Measurements from ENCODE around the gene AP1G2.

The AP1G2 gene

DNA sequence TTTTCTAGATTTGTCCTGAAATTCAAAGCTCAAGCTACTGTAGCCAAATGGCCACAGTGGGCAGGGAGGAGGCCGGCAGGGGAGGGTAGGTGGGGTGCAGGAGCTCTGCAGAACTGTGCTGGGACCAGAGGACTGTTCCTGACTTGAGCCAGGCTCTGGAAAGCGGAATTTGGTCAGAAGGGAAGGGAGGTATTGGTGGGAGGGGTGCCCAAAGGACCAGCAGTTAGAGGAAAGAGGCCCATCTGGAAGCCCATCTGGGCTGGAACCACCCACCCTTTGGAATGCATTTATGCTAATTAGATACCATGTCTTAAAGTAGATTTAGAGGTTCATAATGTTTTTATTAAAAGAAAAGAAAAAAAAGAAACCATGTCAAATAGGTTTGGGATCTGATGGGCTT is 35.5 kb upstream of the AP1G2 start:
- Histone ChIP-seq H3K9ac (no peak overlapping the region), H3K4me3 (ENCODE audit: low read depth, low read length) (no peak overlapping the region), H3K36me3 (ENCODE audit: control insufficient read depth, insufficient read depth, low read length) (no peaks in the 10 kb centered on the region), H3K79me2 (no peaks in the 10 kb centered on the region), H3K9me3 (ENCODE audit: control insufficient read depth, low read length) (no peaks in the 10 kb centered on the region), H3K27me3 (ENCODE audit: control insufficient read depth, insufficient read depth, low read length) (no peaks in the 10 kb centered on the region), H3K27ac (no peak overlapping the region), H3K4me2 (ENCODE audit: low read length) (no peak overlapping the region), H2AFZ (no peak overlapping the region), H3K4me1 (no peaks in the 10 kb centered on the region)
- TF ChIP-seq, protein P1, sequence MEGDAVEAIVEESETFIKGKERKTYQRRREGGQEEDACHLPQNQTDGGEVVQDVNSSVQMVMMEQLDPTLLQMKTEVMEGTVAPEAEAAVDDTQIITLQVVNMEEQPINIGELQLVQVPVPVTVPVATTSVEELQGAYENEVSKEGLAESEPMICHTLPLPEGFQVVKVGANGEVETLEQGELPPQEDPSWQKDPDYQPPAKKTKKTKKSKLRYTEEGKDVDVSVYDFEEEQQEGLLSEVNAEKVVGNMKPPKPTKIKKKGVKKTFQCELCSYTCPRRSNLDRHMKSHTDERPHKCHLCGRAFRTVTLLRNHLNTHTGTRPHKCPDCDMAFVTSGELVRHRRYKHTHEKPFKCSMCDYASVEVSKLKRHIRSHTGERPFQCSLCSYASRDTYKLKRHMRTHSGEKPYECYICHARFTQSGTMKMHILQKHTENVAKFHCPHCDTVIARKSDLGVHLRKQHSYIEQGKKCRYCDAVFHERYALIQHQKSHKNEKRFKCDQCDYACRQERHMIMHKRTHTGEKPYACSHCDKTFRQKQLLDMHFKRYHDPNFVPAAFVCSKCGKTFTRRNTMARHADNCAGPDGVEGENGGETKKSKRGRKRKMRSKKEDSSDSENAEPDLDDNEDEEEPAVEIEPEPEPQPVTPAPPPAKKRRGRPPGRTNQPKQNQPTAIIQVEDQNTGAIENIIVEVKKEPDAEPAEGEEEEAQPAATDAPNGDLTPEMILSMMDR (IDR thresholded peaks at IDR 0.05) = no peak

DNA sequence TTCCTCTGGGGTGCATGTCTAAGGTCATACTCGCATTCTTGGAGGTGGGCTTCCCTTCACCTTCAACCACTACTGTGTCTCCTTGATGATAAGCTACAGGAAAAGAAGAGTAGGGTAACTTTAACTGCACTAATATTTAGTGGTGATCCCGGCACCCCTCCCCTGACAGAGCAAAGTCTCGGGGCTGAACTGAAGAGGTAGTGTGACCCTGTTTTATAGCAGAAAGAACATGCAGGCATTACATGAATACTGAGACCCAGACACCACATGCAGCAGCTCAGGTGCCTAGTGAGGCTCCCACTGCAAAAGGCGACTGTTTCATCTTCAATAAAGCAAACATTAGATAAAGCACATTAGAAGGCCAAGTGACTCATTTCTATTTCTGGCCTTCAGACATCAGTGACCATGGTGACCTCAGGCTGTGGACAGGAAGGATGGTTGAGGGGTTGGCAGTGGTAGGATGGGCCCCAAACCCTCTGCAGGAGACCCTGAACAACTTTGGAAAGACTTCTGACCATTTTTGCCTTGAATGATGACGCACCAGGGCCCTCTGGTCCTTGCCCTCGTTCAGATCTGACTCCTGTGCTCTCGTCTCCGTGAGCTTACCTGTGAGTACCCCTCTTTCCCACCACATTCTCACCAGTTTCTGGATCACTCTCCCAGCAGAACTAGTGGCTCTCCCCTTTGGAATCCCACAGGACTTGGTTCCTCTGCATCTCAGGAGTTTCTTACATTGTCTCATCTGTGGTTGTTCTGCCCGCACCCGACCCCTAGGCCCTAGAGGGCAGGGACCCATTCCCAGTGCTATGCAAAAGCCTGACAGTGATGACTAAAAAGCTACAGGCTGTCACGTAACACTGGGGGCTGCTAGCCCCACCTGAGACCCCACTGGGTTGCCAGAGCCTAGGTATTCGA is 34.8 kb upstream of the AP1G2 start:
- Histone ChIP-seq H2AFZ (no peak overlapping the region), H3K27ac (no peak overlapping the region), H3K27me3 (ENCODE audit: control insufficient read depth, insufficient read depth, low read length) (no peaks in the 10 kb centered on the region), H3K36me3 (ENCODE audit: control insufficient read depth, insufficient read depth, low read length) (no peaks in the 10 kb centered on the region), H3K9me3 (ENCODE audit: control insufficient read depth, low read length) (no peaks in the 10 kb centered on the region), H3K4me2 (ENCODE audit: low read length) (no peak overlapping the region), H3K4me3 (ENCODE audit: low read depth, low read length) (no peak overlapping the region), H3K9ac (no peak overlapping the region), H3K4me1 (no peaks in the 10 kb centered on the region), H3K79me2 (no peaks in the 10 kb centered on the region)
- TF ChIP-seq, protein P1 (IDR thresholded peaks at IDR 0.05) = no peak

DNA sequence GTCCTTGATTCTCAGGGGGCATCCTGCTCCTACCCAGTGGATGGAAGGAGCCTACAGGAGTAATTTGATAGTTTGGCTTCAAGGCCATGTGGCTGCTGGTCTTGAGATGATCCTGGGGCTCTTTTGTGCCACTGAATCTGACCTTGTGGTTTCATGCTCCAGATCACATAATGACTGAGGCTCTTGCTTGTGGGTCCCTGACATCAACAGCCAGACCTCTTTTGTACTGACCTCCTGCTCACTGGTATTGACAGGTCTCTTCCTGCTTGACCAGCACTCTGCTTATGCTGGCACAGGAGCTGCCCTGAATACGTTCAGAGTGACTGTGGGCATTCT is 34.2 kb upstream of the AP1G2 start:
- Histone ChIP-seq H3K4me1 (no peaks in the 10 kb centered on the region), H3K79me2 (no peaks in the 10 kb centered on the region), H3K4me2 (ENCODE audit: low read length) (no peak overlapping the region), H3K27me3 (ENCODE audit: control insufficient read depth, insufficient read depth, low read length) (no peaks in the 10 kb centered on the region), H3K9ac (no peak overlapping the region), H3K27ac (no peak overlapping the region), H2AFZ (no peak overlapping the region), H3K4me3 (ENCODE audit: low read depth, low read length) (no peak overlapping the region), H3K36me3 (ENCODE audit: control insufficient read depth, insufficient read depth, low read length) (no peaks in the 10 kb centered on the region), H3K9me3 (ENCODE audit: control insufficient read depth, low read length) (no peaks in the 10 kb centered on the region)
- TF ChIP-seq, protein P1 (IDR thresholded peaks at IDR 0.05) = no peak

DNA sequence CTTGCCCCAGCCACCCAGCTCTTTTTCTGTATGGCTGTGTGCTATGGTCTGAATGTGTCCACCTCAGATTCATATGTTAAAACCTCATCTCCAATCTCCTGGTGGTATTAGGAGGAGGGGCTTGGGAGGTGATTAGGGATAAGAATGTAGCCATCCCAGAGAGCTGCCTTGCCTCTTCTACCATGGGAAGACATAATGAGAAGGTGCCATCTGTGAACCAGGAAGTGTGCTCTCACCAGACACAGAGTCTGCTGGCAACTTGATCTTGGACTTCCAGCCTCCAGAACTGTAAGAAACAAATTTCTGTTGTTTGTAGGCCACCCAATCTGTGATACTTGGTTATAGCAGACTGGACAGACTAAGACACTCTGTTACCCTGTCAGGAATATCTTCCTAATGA is 33.8 kb upstream of the AP1G2 start:
- H3K27ac ChIP-seq = no peak overlapping the region
- no peaks in the 10 kb centered on the region for H3K27me3 ChIP-seq (ENCODE audit: control insufficient read depth, insufficient read depth, low read length)
- no peaks in the 10 kb centered on the region for H3K36me3 ChIP-seq (ENCODE audit: control insufficient read depth, insufficient read depth, low read length)
- H3K9ac ChIP-seq = no peak overlapping the region
- H3K4me1 ChIP-seq = no peaks in the 10 kb centered on the region
- TF ChIP-seq, protein P1 (IDR thresholded peaks at IDR 0.05) = no peak
- H3K4me2 ChIP-seq (ENCODE audit: low read length) = no peak overlapping the region
- no peak overlapping the region for H3K4me3 ChIP-seq (ENCODE audit: low read depth, low read length)
- H3K9me3 ChIP-seq (ENCODE audit: control insufficient read depth, low read length) = no peaks in the 10 kb centered on the region
- no peaks in the 10 kb centered on the region for H3K79me2 ChIP-seq
- no peak overlapping the region for H2AFZ ChIP-seq

DNA sequence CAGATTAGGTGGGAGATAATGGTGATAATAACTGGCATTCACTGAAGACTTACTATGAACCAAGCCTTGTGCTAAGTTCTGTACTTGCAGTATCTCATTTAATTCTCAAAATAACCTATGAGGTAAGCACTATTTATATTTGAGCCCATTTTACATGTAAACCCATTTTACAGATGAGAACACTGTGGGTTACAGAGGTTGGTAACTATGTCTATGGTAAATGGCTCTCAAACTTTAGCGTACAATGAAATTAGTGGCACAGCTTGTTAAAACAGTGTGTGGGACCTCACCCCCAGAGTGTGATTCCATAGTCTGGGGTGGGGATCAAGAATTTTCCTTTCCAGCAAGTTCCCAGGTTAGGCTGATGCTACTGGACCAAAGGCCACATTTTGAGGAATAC is 33.2 kb upstream of the AP1G2 start:
- Histone ChIP-seq H3K79me2 (no peaks in the 10 kb centered on the region), H2AFZ (no peak overlapping the region), H3K36me3 (ENCODE audit: control insufficient read depth, insufficient read depth, low read length) (no peaks in the 10 kb centered on the region), H3K9me3 (ENCODE audit: control insufficient read depth, low read length) (no peaks in the 10 kb centered on the region), H3K27me3 (ENCODE audit: control insufficient read depth, insufficient read depth, low read length) (no peaks in the 10 kb centered on the region), H3K27ac (no peak overlapping the region), H3K4me3 (ENCODE audit: low read depth, low read length) (no peak overlapping the region), H3K4me2 (ENCODE audit: low read length) (no peak overlapping the region), H3K9ac (no peak overlapping the region), H3K4me1 (no peaks in the 10 kb centered on the region)
- TF ChIP-seq, protein P1 (IDR thresholded peaks at IDR 0.05) = no peak
